Islet of Langerhans (tissue), 1 donor: ENCODE measurements around the gene SUSD6.
"Not testable (repeated sequence)": the region's sequence is repeated elsewhere in the genome, so short reads cannot be mapped to it uniquely, and the experiment has no call there.

Source experiments
- FAIRE-seq: peaks from one replicate; lab custom pipeline; 2011; peaks lifted over from hg19 to GRCh38; lab: Jason Lieb, UNC

Gene SUSD6

DNA sequence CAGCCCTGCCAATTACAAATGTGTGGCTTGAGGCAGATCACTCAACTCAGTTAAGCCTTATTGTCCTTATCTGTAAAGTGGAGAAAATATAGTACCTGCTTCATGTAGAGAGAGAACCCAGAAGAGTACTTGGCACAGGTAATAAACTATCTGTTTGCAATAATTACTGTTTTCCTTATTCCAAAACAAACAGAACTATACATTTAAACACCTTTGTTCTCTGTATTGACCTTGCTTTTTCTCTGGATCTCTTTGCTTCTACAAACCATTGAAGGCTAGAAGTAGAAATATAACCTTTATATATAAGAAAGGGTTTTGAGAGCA is 84.8 kb downstream of the SUSD6 start:
- FAIRE-seq: no peak

DNA sequence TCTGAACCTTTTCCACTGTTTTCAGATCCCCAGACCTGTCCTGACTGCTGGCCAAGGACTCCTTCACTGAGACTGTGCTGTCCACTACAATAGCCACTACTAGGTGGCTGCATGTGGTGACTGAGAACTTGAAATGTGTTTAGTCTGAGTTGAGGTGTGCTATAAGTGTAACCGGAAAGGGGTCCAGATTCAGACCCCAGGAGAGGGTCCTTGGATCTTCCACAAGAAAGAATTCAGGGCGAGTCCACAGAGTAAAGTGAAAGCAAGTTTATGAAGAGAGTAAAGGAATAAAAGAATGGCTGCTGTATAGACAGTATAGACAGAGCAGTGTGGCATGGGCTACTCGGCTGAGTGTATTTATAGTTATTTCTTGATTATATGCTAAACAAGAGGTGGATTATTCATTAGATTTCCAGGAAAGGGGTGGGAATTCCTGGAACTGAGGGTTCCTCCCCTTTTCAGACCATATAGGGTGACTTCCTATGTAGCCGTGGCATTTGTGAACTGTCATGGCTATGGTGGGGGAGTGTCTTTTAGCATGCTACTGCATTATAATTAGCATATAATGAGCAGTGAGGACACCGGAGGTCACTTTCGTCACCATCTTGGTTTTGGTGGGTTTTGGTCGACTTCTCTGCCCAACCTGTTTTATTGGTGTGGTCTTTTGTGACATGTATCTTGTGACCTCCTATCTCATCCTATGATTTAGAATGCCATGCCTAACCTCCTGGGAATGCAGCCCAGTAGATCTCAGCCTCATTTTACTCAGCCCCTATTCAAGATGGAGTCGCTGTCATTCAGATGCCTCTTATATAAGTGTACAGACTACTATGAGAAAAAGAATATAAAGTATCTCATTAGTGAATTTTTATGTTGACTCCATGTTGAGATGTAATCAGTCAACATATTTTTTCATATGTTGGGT is 85.5 kb downstream of the SUSD6 start:
- FAIRE-seq: no peak

DNA sequence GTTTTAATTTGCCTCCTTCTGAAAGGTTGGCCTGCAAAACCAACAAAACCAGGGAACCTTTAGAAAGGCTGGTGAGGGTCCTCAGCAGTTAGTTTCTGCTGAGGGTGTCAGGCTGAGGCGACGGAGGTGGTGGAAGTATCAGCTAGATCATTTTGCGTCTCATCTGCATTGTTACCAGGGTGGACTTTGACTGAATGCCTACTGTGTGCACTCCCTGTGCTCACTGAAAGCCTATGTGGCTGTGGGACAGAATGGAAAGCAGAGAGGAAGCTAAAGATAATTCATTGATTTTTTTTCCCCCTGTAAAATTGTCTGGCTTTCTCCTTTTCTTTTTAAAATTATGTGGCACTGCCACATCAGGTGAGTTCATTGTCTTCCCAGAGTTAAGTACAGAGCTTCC is 87.2 kb downstream of the SUSD6 start:
- no peak for FAIRE-seq

DNA sequence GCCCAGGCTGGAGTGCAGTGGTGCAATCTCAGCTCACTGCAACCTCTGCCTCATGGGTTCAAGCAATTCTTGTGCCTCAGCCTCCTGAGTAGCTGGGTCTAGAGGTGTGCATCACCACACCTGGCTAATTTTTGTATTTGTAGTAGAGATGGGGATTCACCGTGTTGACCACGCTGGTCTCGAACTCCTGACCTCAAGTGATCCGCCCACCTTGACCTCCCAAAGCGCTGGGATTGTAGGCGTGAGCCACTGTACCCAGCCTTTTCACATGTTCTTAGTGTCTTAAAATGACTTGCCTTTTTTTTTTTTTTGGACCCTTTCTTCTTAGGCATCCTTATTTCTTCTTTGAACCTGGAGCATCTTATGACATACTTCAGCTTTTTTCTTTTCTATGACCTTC is 87.8 kb downstream of the SUSD6 start:
- FAIRE-seq: not testable (repeated sequence)

- FAIRE-seq: no peak
Measured at GRCh38 chr14:69699748-69700303, 88.4 kb downstream of the SUSD6 start.

- no peak for FAIRE-seq
Measured at GRCh38 chr14:69700575-69700974, 89.2 kb downstream of the SUSD6 start.

- FAIRE-seq: no peak
Measured at GRCh38 chr14:69701291-69701690, 89.9 kb downstream of the SUSD6 start.

DNA sequence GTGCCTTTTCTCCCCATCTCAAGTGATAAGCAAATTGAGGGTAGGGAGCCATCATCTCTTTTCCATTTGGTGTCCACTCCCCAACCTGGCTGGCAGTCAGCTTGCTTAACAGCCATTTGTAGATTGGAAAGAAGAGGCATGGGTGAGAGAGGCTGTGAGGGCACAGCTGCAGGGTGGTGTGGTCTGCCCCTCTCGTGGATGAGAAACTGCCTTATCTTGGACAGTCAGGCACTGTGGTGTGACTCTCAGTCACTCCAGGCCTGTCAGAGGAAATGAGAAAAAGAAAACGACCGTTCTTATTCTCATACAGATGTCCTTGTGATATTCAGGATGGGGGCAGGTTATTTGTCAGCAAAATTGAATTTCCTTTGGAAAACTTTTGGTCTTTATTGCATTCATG is 90.5 kb downstream of the SUSD6 start:
- FAIRE-seq: no peak

DNA sequence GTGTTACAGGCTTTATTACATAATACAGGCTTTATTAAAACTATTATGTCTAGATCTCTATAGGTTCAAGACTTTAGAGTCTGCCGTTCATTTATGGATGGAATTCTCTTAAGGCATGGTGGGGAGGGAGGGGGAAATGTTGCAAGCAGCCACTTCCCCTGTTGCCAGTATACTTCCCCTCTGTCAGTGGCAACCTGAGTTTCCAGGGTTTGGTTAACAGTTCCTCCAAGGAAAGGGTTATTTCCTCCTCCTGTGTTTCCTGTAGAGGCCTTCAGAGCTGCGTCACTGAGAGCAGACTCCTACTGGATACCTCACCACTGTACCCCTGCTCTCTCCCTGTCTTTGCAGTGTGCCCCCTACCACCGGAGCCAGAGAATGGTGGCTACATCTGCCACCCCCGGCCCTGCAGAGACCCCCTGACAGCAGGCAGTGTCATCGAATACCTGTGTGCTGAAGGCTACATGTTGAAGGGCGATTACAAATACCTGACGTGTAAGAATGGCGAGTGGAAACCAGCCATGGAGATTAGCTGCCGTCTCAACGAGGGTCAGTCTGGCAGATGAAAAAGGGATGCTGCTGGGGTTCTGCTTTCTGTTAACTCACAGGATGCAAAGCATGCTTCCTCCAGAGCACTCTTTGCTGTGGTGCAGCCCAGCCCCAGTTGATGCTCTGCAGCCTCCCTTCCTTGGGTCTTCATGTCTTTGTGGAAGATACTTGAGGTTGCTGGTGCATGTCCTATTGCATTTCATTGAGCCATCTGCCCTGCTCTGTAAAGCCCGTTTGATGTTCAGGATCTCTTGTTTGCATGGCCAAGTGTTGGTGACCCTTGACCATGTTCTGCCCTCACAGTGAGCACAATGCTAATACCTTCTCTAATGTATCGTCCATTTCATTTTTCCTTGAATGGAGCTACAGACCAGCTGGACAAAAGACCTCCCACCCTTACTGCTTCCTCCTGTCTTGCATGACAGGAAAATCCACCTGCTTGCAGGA is 91.9 kb downstream of the SUSD6 start:
- FAIRE-seq: no peak

DNA sequence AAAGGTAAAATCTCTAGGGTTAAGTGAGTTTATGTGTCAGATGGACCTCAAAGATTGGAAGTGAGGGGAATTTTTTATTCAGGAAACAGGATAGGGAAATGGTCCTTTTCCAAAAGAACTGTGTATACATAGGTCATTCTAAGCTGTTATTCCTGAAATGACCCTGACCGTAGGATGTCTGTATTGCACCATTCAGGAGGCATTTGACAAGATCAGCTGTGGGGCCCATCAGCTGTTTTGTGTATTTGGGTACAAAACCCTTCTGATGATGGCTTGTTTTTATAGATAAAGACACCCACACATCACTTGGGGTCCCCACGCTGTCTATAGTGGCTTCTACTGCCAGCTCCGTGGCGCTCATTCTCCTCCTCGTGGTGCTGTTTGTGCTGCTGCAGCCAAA is 92.9 kb downstream of the SUSD6 start:
- FAIRE-seq: no peak

- no peak for FAIRE-seq
Measured at GRCh38 chr14:69705706-69706105, 94.3 kb downstream of the SUSD6 start.

DNA sequence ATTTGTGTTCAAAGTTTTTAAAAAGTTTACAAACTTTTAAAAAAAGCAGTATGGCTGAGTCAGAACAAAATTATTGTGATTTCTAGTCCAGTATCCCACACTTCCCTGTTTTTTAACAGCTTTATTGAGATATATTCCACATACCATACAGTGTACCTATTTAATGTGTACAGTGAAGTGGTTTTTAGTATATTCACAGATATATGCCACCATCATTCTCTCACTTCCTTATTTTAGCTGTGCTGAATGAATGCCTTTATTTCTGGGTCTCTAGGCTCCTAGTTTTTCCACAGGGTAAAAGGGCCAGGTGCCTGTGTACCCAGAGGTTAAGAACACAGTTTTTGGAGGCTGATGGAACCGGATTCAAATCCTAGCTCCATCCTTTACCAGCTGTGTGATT is 96.7 kb downstream of the SUSD6 start:
- no peak for FAIRE-seq

- FAIRE-seq: no peak
Measured at GRCh38 chr14:69708586-69709560, 97.5 kb downstream of the SUSD6 start.

DNA sequence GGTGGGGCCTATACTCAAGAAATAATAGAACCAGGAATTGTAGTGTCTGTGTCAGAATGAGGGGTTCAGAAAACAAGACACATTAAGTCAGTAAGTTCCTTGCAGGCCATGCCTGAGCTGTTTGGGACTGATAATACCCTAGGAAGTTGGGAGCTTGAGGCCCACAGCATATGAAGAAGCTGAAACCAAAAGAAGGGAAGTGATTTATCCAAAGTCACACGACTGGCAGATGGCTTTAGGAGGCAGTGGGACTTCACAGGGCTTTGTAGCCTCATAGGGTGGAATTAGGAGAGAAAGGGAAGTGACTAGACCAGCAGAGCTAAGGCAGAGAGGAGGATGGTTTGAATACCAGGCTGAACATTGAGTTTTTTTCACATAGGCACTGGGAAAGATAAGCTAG is 99.0 kb downstream of the SUSD6 start:
- FAIRE-seq: no peak

- no peak for FAIRE-seq
Measured at GRCh38 chr14:69711065-69711464, 99.7 kb downstream of the SUSD6 start.

DNA sequence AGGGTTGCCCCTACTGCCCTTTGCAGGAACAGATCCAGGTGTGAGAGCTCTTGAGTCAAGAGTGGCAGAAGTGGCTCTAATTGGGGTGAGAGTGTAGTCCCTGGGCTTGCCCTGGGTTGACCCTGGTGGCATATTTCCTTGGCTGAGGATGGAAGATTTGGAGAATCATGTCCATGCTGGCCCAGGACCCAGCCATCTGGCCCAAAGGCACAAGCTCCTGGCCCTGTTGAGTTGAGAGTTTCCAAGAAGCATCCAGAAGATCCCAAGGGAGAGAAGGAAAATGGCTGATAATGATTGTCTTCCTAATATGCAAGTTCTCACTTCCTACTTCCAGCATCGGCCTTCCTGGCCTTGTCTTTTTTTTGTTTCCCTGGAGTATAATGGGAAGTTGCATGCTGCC is 100.1 kb downstream of the SUSD6 start:
- no peak for FAIRE-seq

GRCh38 chr14:69711881-69712560 is 100.6 kb downstream of the SUSD6 start:
- FAIRE-seq: no peak

DNA sequence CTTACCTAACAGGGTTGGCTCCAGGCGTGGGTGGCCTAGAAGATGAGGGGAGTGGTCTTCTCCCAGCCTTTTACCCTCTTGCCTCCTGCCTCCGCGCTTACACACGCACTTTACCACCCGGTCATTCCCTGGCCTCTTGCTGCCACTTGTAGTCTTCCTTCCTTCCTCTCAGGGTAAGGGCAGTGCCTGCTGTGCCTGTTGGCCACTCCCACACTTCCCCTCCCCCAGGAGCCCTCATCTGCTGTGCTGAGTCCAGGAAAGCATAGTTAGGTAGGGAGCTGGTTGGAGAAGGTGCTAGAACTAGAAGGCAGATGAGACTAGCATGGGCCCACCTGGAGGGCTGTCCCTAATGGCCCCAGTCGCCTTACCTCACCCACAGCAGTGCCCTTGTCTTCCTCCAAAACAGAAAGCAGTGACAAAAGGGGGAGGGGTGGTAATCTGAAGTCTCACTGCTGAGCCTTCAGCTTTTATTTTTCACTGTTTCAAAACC is 101.2 kb downstream of the SUSD6 start:
- no peak for FAIRE-seq

DNA sequence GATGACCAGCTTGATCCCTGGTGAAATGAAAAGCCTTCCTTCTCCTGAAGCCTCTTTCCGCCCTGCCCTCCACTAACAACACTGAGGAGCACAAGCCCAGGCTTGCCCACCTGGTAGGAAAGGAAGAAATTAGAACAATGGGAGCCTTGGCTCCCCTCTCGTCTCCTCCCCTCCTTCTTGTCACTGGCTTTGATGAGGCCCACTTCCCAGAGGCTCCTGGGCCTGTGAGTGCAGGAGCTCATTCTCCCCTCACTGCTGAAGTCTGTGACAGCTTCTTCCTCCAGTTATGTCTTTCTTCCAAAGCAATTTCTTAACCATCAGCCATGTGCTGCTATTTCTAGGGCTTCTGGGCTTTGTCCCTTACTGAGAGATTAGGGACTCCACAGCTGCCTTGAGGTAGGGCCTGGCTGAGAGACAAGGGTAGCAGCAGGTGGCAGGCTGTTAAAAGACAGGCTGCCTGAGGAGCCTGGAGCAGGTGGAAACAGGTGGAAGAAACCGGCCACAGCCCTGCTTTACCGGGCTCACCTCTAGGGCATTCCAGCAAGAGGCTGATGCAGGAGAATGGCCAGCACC is 101.9 kb downstream of the SUSD6 start:
- no peak for FAIRE-seq

- FAIRE-seq: no peak
Measured at GRCh38 chr14:69713993-69714679, 102.7 kb downstream of the SUSD6 start.
